Measurements from ENCODE around the gene DNER.
A peak's percentile ranks its signal among the peaks of the same experiment; 100 is the strongest.

The DNER gene

DNA sequence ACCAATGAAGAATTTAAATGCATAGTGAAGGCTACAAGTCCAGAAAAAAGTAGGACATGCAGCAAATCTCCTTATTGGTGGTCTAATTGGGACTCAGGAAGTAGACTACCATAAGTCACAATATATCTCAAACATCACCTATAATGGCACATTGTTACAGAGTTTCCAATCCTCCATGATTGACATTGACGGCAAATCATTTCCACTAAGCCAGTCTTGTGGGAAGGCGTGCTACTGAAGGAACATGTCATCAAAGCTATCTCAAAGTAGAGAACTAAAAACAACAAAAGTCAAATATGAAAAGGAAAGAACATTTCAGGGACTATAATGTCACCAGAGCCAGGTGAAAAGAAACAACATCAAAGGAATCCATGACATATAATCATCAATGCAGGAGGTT, 276.9 kb downstream of the DNER start:
- TF ChIP-seq, protein P1, sequence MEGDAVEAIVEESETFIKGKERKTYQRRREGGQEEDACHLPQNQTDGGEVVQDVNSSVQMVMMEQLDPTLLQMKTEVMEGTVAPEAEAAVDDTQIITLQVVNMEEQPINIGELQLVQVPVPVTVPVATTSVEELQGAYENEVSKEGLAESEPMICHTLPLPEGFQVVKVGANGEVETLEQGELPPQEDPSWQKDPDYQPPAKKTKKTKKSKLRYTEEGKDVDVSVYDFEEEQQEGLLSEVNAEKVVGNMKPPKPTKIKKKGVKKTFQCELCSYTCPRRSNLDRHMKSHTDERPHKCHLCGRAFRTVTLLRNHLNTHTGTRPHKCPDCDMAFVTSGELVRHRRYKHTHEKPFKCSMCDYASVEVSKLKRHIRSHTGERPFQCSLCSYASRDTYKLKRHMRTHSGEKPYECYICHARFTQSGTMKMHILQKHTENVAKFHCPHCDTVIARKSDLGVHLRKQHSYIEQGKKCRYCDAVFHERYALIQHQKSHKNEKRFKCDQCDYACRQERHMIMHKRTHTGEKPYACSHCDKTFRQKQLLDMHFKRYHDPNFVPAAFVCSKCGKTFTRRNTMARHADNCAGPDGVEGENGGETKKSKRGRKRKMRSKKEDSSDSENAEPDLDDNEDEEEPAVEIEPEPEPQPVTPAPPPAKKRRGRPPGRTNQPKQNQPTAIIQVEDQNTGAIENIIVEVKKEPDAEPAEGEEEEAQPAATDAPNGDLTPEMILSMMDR (conservative IDR thresholded peaks at IDR 0.05; ENCODE audit: low read length) = no peak
- H3K4me3 ChIP-seq (ENCODE audit: low read length) = no peak overlapping the region
- DNase-seq (ENCODE audit: low read depth) = no peak

DNA sequence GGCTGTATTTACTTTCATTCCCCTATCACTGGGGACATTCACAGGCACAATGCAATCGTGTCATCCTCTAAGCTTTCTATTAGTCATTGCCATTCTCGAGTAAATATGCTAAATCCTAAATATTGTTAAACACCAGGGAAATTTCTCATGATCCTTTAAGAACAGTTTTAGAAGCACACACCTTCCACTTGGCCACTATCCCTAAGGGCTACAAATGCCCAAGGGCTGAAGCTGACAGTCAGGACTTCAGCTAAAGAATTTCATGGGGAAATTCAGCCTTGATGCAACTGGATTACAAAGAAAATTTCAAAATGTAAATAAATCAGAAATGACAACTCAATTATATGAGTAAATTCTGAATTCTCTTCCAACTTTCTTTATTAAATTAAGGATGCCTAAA, 280.2 kb downstream of the DNER start:
- no peak for DNase-seq (ENCODE audit: low read depth)
- H3K4me3 ChIP-seq (ENCODE audit: low read length) = no peak overlapping the region
- TF ChIP-seq, protein P1 (conservative IDR thresholded peaks at IDR 0.05; ENCODE audit: low read length) = no peak

DNA sequence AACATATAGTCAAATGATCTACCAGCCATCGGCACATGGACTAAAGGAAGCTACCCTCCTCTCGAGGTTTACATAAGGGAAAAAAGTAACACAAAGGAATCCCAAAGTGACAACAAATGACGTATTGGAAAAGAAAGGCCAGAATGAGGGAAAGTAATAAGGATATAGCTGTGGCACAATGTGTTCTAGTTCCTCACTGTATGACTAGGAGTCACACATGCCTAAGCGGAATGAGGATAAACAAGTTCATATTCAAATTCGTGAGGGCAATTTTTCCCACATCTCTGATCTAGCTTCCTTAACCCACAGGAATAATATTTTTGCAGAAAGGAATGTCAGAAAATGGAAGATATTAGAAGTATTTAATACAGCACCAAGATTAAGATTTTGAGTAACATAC, 281.0 kb downstream of the DNER start:
- no peak for DNase-seq (ENCODE audit: low read depth)
- TF ChIP-seq, protein P1 (conservative IDR thresholded peaks at IDR 0.05; ENCODE audit: low read length) = no peak
- H3K4me3 ChIP-seq (ENCODE audit: low read length) = no peak overlapping the region

DNA sequence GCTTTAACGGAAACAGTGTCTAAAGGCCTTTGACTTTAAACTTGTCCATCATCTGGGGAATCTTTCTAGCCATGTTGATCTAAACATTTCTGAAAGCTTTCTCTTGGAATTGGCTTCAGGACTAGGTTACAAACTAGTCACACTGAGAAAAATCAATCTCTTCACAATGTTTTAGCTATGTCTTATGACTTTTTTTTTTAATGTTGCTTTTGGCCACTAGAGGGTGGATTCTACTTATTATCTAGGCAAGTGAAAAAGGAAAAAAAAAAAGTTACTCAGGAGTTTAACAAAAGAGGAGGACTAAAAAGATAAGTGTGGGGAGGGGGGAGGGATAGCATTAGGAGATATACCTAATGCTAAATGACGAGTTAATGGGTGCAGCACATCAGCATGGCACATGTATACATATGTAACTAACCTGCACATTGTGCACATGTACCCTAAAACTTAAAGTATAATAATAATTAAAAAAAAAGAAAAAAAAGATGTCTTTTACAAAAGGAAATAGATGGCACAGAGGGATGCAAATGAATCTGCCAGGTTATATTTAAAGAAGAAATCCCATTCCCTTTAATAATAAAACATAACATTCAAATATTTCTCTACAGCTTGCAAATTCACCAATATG, 282.9 kb downstream of the DNER start:
- H3K4me3 ChIP-seq (ENCODE audit: low read length) = no peak overlapping the region
- peak; percentile 65 for DNase-seq (ENCODE audit: low read depth)
- TF ChIP-seq, protein P1 (conservative IDR thresholded peaks at IDR 0.05; ENCODE audit: low read length) = peak; percentile 60

DNA sequence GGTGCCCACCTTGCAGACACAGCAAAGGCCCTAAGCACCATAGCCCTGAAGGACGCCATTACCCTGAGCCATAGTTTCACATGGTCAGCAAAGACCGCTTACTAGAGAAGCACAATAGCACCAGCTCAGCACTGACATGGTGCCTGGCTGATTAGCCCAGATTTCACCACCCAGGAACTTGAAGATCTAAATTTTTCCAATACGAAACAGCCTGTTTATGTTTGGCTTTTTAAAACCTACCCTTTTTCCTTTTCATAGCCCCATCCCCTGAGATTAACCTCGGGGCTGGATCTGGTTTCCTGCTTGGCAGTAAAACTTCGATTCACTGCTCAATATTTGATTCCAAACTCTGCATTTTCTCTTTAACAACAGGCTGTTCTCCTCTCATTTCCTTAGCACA, 284.8 kb downstream of the DNER start:
- DNase-seq (ENCODE audit: low read depth) = no peak

DNA sequence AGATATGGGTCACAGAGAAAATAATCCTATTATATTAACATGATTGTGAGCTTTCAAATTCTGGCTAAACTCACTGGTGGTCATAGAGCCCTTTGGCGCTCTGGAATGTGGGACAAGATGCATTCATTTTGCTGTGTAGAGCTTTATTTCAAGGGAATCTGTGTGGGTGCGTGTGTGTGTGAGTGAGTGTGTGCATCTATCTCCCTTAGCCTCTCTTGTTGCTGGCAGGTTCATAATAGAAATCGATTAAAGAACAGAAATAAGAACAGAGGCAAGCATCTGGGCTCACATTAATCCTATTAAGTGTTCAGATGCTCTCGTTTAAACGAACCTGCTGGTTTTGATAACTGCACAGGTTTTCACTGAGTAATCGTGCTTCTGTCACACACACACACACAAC, 287.9 kb downstream of the DNER start:
- TF ChIP-seq, protein P1 (conservative IDR thresholded peaks at IDR 0.05; ENCODE audit: low read length) = no peak
- no peak overlapping the region for H3K4me3 ChIP-seq (ENCODE audit: low read length)
- DNase-seq (ENCODE audit: low read depth) = no peak

More for the DNA sequence above, 284.8 kb downstream of the DNER start:
- TF ChIP-seq, protein P1 (conservative IDR thresholded peaks at IDR 0.05; ENCODE audit: low read length) = no peak
- H3K4me3 ChIP-seq (ENCODE audit: low read length) = no peak overlapping the region

DNA sequence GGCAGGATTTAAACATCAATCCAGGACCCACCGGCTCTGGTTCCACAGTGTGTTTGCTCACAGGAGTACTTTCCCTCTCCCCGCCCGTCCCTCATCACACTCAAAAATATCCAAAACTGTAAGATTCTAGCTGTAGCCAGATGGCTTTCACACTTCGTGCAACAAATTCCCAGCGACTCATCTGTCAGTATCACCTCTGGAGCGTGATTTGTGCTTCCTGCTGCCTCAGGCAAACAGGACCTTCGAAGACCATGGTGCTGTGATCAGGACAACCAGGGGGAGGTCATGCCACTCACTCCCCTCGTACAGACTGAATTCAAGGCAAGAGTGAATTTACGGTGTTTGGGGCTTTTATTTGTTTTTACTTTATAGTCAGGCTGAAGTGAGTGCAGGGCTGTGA, 288.8 kb downstream of the DNER start:
- no peak overlapping the region for H3K4me3 ChIP-seq (ENCODE audit: low read length)
- no peak for DNase-seq (ENCODE audit: low read depth)
- TF ChIP-seq, protein P1 (conservative IDR thresholded peaks at IDR 0.05; ENCODE audit: low read length) = no peak
